ENCODE measurements around the gene THSD8. TPM values are rescaled to one million over a fixed set of nuclear protein-coding genes. Genes with fewer than 3 reads are reported as not detected.

THSD8 gene
- total and polyA plus RNA-seq, 4 donors: 0.22 to 0.35 (median 0.33) TPM; not detected in 1

DNA sequence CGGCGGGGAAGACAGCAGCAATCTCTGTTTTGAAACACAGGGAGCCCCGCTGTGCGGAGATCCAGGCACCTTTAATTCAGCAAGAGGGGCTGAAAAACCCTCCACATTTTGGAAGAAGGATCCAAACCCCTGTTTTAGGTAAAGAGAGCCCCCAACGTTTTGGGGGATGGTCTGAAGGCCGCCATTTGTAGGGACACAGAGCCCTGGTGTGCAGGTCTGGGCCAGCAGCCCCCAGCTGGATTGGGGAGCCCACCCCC is 23.0 kb upstream of the THSD8 start:
- Histone ChIP-seq H3K27me3 (ENCODE audit: control insufficient read depth in 4 of 4, insufficient read depth in 4 of 4, low read length in 3 of 4) (no peaks in the 10 kb centered on the region), H3K27ac (ENCODE audit: low read depth in 1 of 2, low read length in 2 of 2) (peak overlapping the region; percentile 90 to 93), H3K9ac (ENCODE audit: low read depth in 1 of 2, low read length in 2 of 2) (peak overlapping the region; percentile 4 to 72), H3K4me1 (ENCODE audit: control insufficient read depth in 4 of 4, insufficient read depth in 4 of 4, low read length in 3 of 4) (peaks cover 18 to 41% (median 31%) of the 10 kb centered on the region in 4 donors), H3K36me3 (ENCODE audit: control insufficient read depth in 4 of 4, insufficient read depth in 3 of 4, low read depth in 1 of 4, low read length in 3 of 4) (peaks cover 0 to 2% (median 0%) of the 10 kb centered on the region in 4 donors), H3K9me3 (ENCODE audit: control insufficient read depth in 4 of 4, low read length in 3 of 4) (no peaks in the 10 kb centered on the region), H3K4me3 (ENCODE audit: low read depth in 1 of 3, low read length in 3 of 3) (peak overlapping the region in 1 of 3 donors; percentile 1)
- TF ChIP-seq NR2F2 (IDR thresholded peaks at IDR 0.05): no peak
- no peak for TF ChIP-seq EGR1 (IDR thresholded peaks at IDR 0.05; ENCODE audit: low read depth in 2 of 2)
- no peak for TF ChIP-seq HNF4A (conservative IDR thresholded peaks at IDR 0.05)
- no peak for TF ChIP-seq HNF4G (IDR thresholded peaks at IDR 0.05)
- no peak for TF ChIP-seq RXRA (IDR thresholded peaks at IDR 0.05)
- TF ChIP-seq, protein P1, sequence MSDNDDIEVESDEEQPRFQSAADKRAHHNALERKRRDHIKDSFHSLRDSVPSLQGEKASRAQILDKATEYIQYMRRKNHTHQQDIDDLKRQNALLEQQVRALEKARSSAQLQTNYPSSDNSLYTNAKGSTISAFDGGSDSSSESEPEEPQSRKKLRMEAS (IDR thresholded peaks at IDR 0.05): no peak
- no peak for TF ChIP-seq SP1 (IDR thresholded peaks at IDR 0.05)
- no peak for TF ChIP-seq FOXA2 (IDR thresholded peaks at IDR 0.05)
- TF ChIP-seq TAF1 (conservative IDR thresholded peaks at IDR 0.05): no peak
- TF ChIP-seq, protein P2, sequence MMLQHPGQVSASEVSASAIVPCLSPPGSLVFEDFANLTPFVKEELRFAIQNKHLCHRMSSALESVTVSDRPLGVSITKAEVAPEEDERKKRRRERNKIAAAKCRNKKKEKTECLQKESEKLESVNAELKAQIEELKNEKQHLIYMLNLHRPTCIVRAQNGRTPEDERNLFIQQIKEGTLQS (IDR thresholded peaks at IDR 0.05): no peak
- no peak for TF ChIP-seq RAD21 (IDR thresholded peaks at IDR 0.05)
- WGBS: 62% methylated on average over 6 of the region's 6 CpGs
- no peak for DNase-seq (ENCODE audit: low spot score)

DNA sequence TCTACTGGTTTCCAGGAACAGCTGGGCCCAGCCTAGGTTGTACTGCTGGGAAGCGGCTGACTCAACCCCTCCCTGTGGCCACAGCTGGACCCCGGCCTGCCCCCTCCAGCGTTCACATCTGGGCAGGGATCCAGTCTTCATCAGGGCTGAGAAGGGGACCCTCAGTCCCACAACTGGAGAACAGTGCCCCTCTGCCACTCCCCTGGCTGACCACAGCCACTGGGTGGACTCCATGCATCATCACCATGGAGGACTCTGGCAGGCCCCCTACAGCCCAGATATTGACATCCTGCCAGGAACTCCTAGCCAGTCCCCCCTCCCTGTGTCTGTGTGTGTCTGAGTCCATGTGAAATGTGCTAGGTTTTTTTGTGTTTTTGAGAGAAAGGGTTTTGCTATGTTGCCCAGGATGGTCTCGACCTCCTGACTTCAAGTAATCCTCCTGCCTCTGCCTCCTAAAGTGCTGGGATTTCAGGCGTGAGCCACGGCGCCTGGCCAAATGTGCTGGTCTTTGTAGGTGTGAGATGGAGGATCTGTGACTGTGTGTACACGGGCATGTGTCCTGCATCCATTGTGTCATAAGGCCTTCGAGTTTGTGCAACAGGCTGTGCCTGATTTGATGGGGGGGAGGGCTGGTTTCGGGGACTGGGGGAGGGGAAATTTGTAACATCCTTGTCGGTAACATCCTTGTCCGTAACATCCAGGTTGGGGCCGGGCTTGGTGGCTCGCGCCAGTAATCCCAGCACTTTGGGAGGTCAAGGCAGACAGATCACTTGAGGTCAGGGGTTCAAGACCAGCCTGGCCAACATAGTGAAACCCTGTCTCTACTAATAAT is 22.5 kb upstream of the THSD8 start:
- Histone ChIP-seq H3K9me3 (ENCODE audit: control insufficient read depth in 4 of 4, low read length in 3 of 4) (no peaks in the 10 kb centered on the region), H3K27me3 (ENCODE audit: control insufficient read depth in 4 of 4, insufficient read depth in 4 of 4, low read length in 3 of 4) (no peaks in the 10 kb centered on the region), H3K9ac (ENCODE audit: low read depth in 1 of 2, low read length in 2 of 2) (no peak overlapping the region), H3K27ac (ENCODE audit: low read depth in 1 of 2, low read length in 2 of 2) (peak overlapping the region; percentile 90 to 93), H3K36me3 (ENCODE audit: control insufficient read depth in 4 of 4, insufficient read depth in 3 of 4, low read depth in 1 of 4, low read length in 3 of 4) (no peaks in the 10 kb centered on the region), H3K4me1 (ENCODE audit: control insufficient read depth in 4 of 4, insufficient read depth in 4 of 4, low read length in 3 of 4) (peaks cover 18 to 42% (median 31%) of the 10 kb centered on the region in 4 donors), H3K4me3 (ENCODE audit: low read depth in 1 of 3, low read length in 3 of 3) (no peak overlapping the region)
- 65% methylated on average over 15 of the region's 15 CpGs for WGBS
- DNase-seq (ENCODE audit: low spot score): no peak
- TF ChIP-seq GABPA (IDR thresholded peaks at IDR 0.05 in 1 of 2, conservative IDR thresholded peaks at IDR 0.05 in 1 of 2) (no peak), FOXA2 (IDR thresholded peaks at IDR 0.05) (no peak), YY1 (IDR thresholded peaks at IDR 0.05) (no peak), HNF4A (conservative IDR thresholded peaks at IDR 0.05) (peak in 1 of 2 donors; percentile 19), SP1 (IDR thresholded peaks at IDR 0.05) (no peak), NR2F2 (IDR thresholded peaks at IDR 0.05) (no peak), RAD21 (IDR thresholded peaks at IDR 0.05) (no peak), EGR1 (IDR thresholded peaks at IDR 0.05; ENCODE audit: low read depth in 2 of 2) (no peak), FOXA1 (IDR thresholded peaks at IDR 0.05) (no peak), JUND (IDR thresholded peaks at IDR 0.05) (no peak), RXRA (IDR thresholded peaks at IDR 0.05) (peak in 1 of 2 donors; percentile 26), TAF1 (conservative IDR thresholded peaks at IDR 0.05) (no peak), HNF4G (IDR thresholded peaks at IDR 0.05) (no peak)
- TF ChIP-seq, protein P3, sequence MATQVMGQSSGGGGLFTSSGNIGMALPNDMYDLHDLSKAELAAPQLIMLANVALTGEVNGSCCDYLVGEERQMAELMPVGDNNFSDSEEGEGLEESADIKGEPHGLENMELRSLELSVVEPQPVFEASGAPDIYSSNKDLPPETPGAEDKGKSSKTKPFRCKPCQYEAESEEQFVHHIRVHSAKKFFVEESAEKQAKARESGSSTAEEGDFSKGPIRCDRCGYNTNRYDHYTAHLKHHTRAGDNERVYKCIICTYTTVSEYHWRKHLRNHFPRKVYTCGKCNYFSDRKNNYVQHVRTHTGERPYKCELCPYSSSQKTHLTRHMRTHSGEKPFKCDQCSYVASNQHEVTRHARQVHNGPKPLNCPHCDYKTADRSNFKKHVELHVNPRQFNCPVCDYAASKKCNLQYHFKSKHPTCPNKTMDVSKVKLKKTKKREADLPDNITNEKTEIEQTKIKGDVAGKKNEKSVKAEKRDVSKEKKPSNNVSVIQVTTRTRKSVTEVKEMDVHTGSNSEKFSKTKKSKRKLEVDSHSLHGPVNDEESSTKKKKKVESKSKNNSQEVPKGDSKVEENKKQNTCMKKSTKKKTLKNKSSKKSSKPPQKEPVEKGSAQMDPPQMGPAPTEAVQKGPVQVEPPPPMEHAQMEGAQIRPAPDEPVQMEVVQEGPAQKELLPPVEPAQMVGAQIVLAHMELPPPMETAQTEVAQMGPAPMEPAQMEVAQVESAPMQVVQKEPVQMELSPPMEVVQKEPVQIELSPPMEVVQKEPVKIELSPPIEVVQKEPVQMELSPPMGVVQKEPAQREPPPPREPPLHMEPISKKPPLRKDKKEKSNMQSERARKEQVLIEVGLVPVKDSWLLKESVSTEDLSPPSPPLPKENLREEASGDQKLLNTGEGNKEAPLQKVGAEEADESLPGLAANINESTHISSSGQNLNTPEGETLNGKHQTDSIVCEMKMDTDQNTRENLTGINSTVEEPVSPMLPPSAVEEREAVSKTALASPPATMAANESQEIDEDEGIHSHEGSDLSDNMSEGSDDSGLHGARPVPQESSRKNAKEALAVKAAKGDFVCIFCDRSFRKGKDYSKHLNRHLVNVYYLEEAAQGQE (IDR thresholded peaks at IDR 0.05): no peak
- TF ChIP-seq, protein P1 (IDR thresholded peaks at IDR 0.05): peak; percentile 20
- TF ChIP-seq, protein P4, sequence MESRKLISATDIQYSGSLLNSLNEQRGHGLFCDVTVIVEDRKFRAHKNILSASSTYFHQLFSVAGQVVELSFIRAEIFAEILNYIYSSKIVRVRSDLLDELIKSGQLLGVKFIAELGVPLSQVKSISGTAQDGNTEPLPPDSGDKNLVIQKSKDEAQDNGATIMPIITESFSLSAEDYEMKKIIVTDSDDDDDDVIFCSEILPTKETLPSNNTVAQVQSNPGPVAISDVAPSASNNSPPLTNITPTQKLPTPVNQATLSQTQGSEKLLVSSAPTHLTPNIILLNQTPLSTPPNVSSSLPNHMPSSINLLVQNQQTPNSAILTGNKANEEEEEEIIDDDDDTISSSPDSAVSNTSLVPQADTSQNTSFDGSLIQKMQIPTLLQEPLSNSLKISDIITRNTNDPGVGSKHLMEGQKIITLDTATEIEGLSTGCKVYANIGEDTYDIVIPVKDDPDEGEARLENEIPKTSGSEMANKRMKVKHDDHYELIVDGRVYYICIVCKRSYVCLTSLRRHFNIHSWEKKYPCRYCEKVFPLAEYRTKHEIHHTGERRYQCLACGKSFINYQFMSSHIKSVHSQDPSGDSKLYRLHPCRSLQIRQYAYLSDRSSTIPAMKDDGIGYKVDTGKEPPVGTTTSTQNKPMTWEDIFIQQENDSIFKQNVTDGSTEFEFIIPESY (IDR thresholded peaks at IDR 0.05): no peak
- TF ChIP-seq, protein P5, sequence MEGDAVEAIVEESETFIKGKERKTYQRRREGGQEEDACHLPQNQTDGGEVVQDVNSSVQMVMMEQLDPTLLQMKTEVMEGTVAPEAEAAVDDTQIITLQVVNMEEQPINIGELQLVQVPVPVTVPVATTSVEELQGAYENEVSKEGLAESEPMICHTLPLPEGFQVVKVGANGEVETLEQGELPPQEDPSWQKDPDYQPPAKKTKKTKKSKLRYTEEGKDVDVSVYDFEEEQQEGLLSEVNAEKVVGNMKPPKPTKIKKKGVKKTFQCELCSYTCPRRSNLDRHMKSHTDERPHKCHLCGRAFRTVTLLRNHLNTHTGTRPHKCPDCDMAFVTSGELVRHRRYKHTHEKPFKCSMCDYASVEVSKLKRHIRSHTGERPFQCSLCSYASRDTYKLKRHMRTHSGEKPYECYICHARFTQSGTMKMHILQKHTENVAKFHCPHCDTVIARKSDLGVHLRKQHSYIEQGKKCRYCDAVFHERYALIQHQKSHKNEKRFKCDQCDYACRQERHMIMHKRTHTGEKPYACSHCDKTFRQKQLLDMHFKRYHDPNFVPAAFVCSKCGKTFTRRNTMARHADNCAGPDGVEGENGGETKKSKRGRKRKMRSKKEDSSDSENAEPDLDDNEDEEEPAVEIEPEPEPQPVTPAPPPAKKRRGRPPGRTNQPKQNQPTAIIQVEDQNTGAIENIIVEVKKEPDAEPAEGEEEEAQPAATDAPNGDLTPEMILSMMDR (IDR thresholded peaks at IDR 0.05; ENCODE audit: low read depth, low read length, missing input control): no peak
- TF ChIP-seq, protein P2 (IDR thresholded peaks at IDR 0.05): no peak

Data from liver (tissue), 9 donors.